COLO668 (cell line): ENCODE measurements around the gene IWS1.
"Not testable (repeated sequence)": the region's sequence is repeated elsewhere in the genome, so short reads cannot be mapped to it uniquely, and the experiment has no call there.

ENCODE experiments used
- DNase-seq: peaks from one replicate; lab custom pipeline; 2025; ENCODE audit not compliant: unreplicated experiment; lab: John Stamatoyannopoulos, UW

The IWS1 gene

DNA sequence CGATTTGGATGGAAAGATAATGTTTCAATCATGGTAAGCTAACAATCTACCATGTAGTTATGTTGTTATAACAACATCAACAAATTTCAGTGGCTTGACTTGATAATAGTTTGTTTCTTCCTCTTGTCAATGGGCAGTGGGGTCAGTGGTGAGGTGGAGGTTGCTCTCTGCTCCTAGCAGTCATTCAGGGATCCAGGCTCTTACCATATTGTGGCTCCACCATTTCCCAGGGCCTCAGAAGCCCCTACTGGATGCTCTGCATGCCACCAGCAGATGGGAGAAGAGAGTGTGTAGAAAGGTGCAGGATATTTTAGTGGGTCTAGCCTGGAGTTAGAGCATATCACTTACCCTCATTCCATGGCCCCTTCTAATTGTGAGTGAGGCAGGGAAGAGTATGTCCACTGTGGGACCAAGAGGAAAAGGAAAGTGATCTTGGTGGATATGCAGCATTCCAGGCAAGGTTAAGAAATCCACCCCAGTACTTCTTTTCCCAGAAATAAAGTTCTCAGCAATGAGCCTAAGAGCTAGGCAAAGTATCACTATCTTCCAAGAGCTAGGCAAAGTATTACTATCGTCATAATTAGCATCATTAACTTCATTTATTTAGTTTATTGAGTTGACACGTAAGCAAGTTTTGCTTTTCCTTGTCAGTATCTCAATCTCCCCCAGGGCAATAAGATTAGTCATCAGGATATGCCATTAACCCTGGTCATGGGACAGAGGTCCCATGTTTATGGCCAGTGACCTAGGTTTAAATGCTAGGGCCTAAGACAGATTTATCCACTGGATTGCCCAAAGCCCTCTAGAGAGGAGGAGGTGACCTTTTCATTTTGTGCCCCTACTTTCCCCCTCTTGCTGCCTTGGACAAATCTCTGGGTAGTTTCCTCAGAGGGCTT, 4.2 kb upstream of the IWS1 start:
- no peak for DNase-seq

GRCh38 chr2:127529416-127529815, 3.1 kb upstream of the IWS1 start:
- DNase-seq = not testable (repeated sequence)

DNA sequence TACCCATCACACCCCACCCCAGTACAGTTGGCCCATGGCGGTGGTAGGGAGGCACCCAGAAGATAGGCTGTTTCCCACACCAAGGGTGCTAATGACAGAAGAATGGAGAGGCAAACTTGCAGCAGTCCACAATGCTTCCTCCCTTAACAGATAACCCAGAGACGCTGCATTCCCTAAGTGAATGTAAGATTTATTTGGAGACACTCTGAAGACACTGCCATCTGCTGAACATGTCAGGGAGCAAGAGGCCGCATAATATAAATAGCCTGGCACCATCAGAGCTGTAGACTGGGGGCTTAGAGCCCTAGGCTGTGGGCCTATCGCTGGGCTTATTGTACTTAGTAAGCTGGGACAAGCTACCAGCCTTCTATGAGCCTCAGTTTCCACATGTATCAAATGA, 2.2 kb upstream of the IWS1 start:
- no peak for DNase-seq

GRCh38 chr2:127527001-127527804, 914 bp upstream of the IWS1 start:
- no peak for DNase-seq

GRCh38 chr2:127525691-127526131, 578 bp downstream of the IWS1 start:
- no peak for DNase-seq

DNA sequence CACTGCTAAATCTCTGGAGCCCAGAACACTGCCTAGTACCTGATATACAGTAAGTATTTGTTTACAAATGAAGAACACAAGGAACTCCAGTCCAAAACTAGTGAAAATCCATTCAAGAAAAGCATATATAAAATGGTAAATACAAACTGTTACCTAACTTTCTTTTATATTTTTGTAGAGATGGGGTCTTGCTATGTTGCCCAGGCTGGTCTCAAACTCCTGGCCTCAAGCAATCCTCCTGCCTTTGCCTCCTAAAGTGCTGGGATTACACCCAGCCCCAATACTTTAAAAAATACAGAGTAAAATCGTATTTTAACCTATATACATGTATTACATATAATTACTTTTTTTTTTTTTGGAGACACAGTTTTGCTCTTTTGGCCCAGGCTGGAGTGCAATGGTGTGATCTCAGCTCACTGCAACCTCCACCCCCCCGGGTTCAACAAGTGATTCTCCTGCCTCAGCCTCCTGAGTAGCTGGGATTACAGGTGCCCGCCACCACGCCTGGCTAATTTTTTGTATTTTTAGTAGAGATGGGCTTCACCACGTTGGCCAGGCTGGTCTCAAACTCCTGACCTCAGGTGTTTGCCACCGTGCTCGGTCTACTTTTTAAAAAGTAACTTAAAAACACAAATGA, 2.0 kb downstream of the IWS1 start:
- not testable (repeated sequence) for DNase-seq

DNA sequence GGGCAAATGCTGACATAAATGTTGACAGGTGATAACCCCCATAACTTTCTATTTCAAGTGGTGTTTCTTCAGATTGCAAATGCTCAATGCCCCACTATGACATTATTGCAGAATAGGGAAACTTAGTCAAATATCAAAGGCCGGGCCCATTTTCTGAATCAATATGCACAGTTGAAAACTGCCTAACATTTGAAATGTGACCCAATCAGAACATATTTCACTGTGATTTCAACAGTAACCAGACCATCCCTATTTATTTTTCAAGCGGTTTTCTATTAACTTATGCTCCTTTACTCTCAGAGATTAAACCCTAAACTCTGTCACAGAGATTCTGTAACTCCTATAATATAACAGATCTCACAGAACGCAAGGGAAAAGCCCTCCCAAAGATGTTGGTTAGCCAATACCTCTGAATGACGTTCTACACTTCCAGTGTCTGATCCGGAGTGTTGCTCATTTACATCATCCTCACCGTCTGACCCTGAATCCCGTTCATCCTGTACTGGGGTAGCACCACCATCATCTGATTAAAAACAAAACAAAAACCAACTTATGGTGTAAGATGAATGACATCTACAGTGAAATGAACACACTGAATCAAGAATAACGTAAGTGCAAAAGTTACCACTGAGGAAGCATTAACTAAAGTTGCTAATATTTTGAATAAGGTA, 2.9 kb downstream of the IWS1 start:
- DNase-seq = no peak

GRCh38 chr2:127520424-127520823, 5.9 kb downstream of the IWS1 start:
- DNase-seq = no peak

GRCh38 chr2:127517465-127517864, 8.8 kb downstream of the IWS1 start:
- DNase-seq = no peak

DNA sequence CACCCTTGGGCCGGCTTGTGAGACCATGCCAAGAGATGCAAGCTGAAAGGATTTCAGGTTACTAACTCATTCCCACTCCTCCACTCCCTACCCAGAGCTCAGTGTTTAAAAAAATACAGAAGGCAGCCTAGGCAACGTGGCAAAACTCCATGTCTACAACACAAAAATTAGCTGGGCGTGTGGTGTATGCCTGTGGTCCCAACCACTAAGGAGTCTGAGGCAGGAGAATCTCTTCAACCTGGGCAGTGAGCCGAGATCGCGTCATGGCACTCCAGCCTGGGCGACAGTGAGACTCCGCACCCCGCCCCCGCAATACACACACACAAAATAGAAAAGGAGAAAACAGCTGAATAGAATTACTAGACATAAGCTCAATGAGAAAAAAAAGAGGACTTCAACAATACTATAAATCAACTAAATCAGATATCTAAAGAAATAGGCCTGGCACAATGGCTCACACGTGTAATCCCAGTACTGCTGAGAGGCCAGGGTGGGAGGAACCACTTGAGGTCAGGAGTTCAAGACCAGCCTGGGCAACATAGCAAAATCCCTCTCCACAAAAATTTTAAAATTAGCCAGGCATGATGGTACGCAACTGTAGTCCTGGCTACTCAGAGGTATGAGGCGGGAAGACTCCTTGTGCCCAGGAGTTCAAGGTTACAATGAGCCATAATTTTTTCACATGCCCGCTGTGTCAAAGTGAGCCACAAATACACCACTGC, 10.1 kb downstream of the IWS1 start:
- DNase-seq = no peak

- no peak for DNase-seq
Measured at GRCh38 chr2:127515383-127515915, 10.8 kb downstream of the IWS1 start.

DNA sequence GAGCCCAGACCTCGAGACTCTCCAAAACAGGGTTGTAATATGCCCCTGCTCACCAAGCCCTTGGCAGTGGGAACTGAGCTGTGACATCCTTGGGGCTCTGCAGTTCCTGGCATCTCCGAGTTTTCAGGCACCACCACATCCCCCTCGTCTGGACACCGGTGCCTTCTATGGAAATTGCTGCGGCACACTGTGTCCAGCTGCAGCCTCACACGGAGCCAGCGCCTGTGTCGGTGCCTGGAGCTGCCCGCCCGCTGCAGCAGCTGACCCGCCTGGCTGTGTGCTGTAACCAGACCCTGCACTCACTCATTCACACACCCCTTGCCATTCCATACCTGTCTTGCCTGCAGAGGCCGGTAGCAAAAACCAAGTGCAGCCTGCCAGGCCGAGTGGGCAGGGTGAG, 11.8 kb downstream of the IWS1 start:
- DNase-seq = no peak

GRCh38 chr2:127514076-127514475, 12.2 kb downstream of the IWS1 start:
- no peak for DNase-seq

DNA sequence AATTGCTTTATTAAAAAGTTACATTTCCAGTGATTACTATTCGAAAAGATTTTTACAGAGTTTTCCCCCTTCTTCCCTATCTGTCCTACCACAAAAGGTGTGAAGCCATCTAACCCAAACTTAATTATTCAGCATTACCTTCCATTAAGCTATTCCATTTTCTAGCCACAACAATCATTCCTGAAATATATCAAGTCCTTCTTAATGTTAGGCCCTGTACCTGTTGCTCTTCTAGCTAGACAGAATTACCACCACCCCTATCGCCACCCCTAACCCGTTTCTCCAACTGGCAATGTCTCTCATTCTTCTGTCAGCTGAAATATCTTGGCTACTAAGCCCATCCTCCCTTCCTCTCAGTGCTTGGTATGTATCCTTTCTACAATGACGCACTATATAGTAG, 13.9 kb downstream of the IWS1 start:
- no peak for DNase-seq

GRCh38 chr2:127511917-127512316, 14.4 kb downstream of the IWS1 start:
- DNase-seq = no peak

GRCh38 chr2:127511090-127511695, 15.1 kb downstream of the IWS1 start:
- no peak for DNase-seq

DNA sequence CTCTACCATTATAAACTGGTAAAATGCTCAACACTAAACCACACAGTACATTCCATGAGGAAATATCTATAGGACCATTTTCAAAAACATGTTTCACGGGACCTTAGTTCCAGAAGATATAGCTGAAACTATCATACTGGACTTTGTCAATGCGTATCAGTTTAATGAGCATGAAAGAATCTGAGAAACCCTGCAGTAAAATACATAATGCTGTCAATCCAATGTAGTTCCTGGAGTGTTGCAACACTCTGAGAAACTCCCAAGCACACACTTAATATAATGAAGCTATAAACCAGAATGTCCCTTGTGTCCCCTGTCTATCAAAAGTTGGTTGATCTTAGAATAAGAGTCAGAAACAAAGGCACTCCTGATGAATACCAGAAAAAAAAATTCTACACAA, 16.2 kb downstream of the IWS1 start:
- DNase-seq = no peak

DNA sequence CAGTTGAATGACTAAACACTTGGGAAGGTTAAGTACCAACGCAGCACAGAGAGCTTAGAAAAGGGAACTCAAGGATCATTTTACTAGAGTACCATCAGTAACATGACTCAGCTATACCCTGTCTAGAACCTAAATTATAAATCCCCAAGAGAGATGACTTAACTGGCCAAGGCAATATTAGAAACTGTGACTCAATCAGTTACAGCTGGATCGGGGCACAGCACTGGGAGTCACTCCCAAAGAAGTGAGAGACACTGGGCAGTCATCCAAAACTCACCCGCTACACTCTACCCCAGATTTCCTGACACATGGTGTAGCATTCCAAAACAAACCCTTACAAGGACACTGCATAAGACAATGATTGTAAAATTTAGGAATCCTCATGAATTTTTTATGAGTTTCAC, 17.7 kb downstream of the IWS1 start:
- peak; percentile 49 for DNase-seq

- DNase-seq = no peak
Measured at GRCh38 chr2:127508023-127508630, 18.2 kb downstream of the IWS1 start.
